Measurements from ENCODE around the gene CALR3.

DNA sequence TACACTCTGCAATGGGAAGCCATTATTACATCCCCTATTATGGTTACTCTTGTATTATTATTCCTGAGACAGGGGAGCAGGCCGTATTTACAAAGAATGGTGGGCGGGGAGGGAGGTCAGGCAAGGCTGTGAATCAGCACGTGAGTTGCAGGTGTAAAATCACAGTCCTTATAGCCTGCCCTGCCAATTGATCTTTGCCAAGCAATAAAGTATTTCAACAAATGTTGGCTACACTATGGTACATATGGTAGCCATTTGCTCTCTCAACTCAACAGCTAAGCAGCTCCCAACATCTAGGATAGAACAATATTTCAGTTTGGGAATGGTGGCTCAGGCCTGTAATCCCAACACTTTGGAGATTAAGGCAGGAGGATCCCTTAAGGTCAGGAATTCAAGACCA, 36.3 kb downstream of the CALR3 start:
- TF ChIP-seq, protein P1, sequence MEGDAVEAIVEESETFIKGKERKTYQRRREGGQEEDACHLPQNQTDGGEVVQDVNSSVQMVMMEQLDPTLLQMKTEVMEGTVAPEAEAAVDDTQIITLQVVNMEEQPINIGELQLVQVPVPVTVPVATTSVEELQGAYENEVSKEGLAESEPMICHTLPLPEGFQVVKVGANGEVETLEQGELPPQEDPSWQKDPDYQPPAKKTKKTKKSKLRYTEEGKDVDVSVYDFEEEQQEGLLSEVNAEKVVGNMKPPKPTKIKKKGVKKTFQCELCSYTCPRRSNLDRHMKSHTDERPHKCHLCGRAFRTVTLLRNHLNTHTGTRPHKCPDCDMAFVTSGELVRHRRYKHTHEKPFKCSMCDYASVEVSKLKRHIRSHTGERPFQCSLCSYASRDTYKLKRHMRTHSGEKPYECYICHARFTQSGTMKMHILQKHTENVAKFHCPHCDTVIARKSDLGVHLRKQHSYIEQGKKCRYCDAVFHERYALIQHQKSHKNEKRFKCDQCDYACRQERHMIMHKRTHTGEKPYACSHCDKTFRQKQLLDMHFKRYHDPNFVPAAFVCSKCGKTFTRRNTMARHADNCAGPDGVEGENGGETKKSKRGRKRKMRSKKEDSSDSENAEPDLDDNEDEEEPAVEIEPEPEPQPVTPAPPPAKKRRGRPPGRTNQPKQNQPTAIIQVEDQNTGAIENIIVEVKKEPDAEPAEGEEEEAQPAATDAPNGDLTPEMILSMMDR (IDR thresholded peaks at IDR 0.05), result no peak
- no peak for TF ChIP-seq POLR2AphosphoS5 (IDR thresholded peaks at IDR 0.05; ENCODE audit: insufficient read depth in 1 of 2, low read depth in 1 of 2)
- TF ChIP-seq POLR2A (IDR thresholded peaks at IDR 0.05), result no peak
